HL-60/S4 (cell line): ENCODE results near the gene PCGF3.
"Not testable (repeated sequence)": the region's sequence is repeated elsewhere in the genome, so short reads cannot be mapped to it uniquely, and the experiment has no call there.

Experiments
- in situ Hi-C: fragments of 300-500 bp; cut with MboI; formaldehyde crosslinking; loops from 2 replicates; pipeline ENCODE4 v1.14.3; 2022; ENCODE audit warnings: low sequenced_read_pairs

The PCGF3 gene

GRCh38 chr4:762211-763190 is 56.9 kb downstream of the PCGF3 start:
- in situ Hi-C loops, result no loop called here

GRCh38 chr4:763191-763810 is 57.7 kb downstream of the PCGF3 start:
- in situ Hi-C loops, result no loop called here

DNA sequence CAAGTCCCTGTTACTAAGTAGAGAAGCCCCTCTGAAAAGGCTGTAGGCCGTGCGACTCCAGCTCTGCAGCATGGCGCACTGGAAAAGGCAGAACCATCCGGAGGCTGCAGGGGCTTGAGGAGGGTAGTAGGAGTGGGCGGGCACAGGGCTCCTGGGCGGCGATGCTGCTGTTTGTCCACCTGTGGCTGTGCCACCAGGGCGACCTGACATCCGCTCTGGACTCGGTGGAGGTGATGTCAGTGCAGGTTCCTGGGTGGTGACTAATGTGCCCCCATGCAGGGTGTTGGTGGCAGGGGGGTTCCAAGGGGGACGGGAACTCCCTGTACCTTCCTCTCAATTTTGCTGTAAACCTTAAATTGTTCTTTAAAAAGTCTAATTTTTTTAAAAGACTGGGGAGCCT is 58.3 kb downstream of the PCGF3 start:
- in situ Hi-C loops, result no loop called here

DNA sequence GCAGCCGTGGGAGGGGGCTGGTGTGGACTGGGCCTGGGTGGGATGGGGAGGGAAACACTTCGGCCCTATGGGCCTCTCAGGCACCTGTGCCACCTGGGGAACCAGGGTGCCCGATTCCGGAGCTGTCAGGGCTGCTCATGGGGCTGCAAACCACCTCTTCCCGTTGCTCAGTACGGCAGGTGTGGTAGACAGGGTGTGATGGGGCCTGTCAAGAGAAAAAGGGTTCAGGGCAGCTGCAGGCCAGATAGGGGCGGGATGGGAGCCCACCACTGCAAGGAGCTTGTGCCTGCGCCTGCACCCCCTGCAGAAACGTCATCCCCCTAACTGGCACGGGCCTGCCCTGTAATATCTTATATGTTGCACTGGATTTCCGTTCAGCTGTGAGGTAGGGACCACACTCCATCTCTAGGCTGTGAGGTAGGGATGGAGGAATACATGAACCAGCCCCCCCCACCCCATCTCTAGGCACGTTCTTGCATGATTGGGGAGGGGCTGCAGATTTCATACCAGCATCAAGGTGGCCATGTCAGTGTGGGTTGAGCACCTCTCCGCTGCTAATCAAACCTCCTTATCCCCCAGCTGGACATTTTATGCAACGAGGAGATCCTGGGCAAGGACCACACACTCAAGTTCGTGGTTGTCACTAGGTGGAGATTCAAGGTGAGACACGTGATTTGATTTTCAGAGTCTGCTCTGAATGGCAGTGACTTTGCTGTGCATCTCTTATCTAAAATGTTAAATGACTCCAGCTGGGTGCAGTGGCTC is 59.0 kb downstream of the PCGF3 start:
- in situ Hi-C loops, result no loop called here

GRCh38 chr4:766152-766515 is 60.5 kb downstream of the PCGF3 start:
- in situ Hi-C loops, result no loop called here

DNA sequence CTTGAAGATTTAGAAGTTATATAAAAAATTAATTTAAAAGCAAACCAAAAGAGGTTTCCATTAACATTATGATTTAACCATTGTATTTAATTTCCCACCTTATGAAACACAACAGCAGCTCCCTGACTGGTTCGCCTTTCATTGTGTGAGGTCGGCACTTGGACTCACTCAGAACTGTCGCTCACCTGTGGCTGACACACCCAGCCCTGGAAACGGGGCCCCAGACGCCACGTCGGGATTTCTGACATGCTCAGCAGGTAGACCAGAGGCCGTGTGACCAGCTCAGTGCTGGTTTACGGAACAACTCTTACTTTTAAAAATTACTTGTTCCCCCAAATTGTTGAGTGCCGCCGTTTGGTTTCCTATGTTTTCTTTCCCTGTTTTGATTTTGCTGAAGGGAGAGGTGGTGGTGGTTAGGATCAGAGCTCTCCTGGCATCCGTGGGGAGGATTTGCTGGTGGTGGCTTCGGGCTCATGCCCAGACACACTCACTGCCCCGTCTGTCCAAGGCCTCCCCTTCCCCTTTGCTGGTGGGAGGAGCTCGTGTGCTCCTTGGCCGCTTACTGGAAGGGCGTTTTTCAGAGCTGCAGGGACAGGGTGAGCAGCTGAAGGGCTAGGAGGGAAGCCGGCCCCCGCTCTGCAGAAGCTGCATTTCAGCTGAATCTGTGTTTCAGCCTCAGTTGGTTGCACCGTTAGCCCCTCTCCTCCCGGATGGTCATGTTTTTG is 61.1 kb downstream of the PCGF3 start:
- in situ Hi-C loops, result no loop called here

GRCh38 chr4:768076-768475 is 62.4 kb downstream of the PCGF3 start:
- in situ Hi-C loops, result no loop called here

- in situ Hi-C loops, result no loop called here
These were observed 63.4 kb downstream of the PCGF3 start for GRCh38 chr4:768995-769394.

- in situ Hi-C loops, result no loop called here
These were observed 63.9 kb downstream of the PCGF3 start for GRCh38 chr4:769511-769910.

- in situ Hi-C loops, result no loop called here
These were observed 64.4 kb downstream of the PCGF3 start for GRCh38 chr4:770022-770421.

GRCh38 chr4:771464-771863 is 65.8 kb downstream of the PCGF3 start:
- in situ Hi-C loops, result no loop called here

DNA sequence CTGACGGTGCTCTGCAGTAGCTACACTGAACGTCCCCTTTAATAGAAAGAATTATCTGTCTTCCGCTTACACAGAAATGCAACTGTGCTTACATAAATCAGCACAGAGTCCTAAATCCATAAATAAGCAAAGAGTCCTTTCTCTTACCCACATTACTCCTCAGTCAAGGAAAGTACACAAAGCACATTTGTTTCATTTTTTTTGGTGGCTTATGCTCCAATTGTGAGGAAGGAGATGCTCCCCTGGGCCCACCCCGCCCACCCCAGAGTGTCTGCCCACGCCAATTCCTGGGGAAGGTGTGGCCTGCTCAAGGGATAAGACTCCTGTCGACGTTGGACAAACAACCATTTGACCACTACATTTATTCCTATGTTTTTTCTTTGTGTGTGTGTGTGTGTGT is 66.5 kb downstream of the PCGF3 start:
- in situ Hi-C loops, result no loop called here

DNA sequence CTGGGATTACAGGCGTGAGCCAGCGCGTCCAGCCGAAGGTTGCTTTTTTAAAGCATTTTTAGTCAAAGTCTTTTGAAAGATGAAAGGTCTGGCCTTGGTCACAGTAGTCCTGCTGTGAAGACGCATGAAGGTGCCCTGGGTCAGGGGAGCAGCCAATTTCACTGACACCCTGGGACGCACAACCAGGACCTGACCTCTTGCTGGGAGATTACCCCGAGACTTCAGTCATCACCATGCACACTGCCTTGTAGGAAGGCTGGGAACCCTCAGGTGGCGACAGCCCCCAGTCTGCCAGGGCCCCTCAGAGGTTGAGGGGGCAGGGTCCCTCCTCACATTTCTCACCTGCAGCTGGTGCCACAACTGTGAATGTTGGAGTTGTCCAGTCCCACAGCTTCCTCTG is 67.1 kb downstream of the PCGF3 start:
- in situ Hi-C loops, result no loop called here

DNA sequence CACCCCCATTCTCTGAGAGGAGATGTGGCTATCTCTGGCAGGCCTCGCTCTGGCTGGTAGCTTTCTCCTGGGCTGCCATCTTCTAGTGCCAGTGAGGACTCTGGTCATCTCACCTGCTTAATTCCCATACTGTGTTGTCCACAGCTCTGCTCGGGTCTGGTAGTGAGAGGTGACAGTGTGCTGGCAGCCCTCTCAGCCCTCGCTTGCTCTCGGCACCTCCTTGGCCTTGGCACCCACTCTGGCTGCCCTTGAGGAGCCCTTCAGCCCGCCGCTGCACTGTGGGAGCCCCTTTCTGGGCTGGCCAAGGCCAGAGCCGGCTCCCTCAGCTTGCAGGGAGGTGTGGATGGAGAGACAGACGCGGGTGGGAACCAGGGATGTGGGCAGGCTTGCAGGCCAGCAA is 67.6 kb downstream of the PCGF3 start:
- in situ Hi-C loops, result no loop called here

DNA sequence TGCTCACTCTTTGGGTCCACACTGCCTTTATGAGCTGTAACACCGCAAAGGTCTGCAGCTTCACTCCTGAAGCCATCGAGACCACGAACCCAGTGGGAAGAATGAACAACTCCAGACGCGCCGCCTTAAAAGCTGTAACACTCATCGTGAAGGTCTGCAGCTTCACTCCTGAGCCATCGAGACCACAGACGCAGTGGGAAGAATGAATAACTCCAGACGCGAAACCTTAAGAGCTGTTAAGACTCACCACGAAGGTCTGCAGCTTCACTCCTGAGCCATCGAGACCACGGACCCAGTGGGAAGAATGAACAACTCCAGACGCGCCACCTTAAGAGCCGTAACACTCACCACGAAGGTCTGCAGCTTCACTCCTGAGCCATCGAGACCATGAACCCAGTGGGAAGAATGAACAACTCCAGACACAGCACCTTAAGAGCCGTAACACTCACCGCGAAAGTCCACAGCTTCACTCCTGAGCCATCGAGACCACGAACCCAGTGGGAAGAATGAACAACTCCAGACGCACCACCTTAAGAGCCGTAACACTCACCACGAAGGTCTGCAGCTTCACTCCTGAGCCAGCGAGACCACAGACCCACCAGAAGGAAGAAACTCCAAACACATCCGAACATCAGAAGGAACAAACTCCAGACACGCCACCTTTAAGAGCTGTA is 68.9 kb downstream of the PCGF3 start:
- in situ Hi-C loops, result not testable (repeated sequence)

GRCh38 chr4:775485-775884 is 69.9 kb downstream of the PCGF3 start:
- in situ Hi-C loops, result not testable (repeated sequence)

DNA sequence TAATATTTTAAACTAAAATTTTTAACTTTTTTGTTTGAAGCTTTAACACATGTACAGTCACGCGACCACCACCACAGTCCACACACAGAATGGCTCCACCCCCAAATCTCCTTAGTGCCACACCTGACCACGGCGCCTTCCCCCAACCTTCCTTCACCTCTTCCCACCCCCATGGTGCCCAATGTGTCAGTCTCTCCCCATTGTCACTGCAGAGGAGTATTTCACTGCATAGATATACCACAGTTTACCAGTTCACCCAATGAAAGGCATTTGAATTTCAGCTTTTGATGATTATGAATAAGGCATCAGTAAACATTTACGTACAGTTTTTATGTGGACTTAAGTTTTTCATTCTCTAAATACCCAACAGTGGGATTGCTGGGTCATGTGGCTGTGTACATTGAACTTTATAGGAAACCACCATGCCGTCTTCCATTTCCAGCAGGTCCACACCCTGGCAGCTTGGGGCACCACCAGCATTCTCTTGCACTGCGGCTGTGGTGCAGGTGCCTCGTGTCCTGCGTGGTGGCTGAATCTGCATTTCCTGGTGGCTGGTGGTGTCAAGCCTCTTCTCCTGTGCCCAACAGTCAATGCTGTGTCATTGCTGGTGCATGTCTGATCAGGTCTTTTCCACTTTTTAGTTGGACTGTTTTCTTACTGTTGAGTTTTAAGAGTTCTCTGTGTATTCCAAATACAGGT is 71.3 kb downstream of the PCGF3 start:
- in situ Hi-C loops, result no loop called here

DNA sequence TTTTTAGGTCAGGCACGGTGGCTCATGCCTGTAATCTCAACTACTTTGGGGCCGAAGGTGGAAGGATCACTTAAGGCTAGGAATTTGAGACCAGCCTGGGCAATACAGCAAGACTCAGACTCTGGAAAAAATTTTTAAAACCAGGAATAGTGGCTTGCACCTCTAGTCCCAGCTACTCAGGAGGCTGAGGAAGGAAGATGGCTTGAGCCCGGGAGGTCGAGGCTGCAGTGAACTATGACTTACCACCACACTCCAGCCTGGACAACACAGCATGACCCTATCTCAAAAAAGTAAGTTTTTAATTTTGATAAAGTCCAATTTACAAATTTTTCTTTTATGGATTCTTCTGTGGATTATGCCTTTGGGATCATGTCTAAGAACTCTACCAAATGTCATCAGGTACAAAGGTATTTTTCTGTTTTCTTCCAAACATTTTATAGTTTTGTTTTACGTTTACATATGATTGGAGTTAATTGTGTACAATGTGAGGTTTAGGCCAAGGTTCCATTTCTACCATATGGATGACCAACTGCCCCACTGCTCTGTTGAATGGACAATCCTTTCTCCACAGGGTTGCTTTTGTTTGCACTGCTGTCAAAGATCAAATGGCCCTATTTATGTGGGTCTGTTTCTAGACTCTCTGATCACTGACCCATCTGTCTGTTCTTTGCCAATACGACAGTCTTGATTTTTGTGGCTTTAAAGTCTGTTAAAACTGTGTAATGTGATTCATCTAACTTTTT is 72.1 kb downstream of the PCGF3 start:
- in situ Hi-C loops, result no loop called here

DNA sequence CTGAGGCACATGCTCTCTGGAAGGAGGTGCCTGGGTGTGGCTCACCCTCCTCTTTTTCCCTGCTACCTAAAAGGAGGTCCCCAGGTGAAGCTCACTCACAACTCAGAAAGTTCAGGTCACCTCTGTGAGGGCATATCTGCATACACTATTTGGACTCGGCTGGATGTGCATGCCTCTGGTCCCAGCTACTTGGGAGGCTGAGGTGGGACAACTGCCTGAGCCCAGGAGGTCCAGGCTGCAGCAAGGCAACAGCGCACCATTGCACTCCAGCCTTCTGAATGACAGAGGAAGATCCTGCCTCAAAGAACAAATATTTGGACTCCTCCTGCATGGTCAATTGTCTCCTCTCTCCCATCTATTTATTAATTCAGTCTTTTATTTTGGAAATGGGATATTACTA is 73.9 kb downstream of the PCGF3 start:
- in situ Hi-C loops, result no loop called here
